Measurements from ENCODE around the gene KRTAP10-12. TPM values are rescaled to one million over a fixed set of nuclear protein-coding genes. Genes with fewer than 3 reads are reported as not detected.

Gene KRTAP10-12
- total and polyA plus RNA-seq, 2 of the 13 experiments (the other 11 are each of a cell fraction or from before 2014, with no cell fraction given) = not detected

DNA sequence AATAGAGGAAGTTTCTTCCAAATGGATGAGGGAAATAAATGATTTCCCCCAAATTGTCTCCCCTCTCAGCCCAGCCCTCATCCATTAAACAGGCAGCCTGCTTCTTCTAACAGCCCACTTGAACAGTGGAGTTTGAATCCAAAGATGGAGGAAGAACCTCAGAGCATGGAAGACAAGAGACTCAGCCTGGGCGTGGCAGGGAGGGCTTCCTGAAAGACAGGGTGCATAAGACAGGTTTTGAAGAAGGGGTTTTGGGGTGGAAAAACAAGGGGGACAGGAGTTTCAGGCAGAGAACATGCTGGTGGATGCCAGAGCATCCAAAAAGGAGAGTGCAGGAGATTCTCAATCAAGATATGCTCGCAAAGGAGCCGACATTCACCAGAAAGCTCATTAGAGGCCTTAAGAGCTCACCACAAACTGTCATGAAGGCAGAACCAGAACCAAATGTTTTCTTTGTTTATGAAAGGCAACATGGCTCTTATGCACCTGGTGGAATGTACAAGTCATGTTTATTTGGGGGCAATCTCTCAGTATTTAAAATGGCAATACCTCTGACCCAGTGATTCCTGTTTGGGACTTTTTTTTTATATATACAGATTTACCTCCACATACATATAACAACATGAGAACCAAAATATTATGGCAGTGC is 40.9 kb downstream of the KRTAP10-12 start (continued):
- TF ChIP-seq BCLAF1 (IDR thresholded peaks at IDR 0.05) = no peak
- TF ChIP-seq MLLT10 (CRISPR knock-in tag; IDR thresholded peaks at IDR 0.05) = no peak
- no peak for TF ChIP-seq ZNF556 (CRISPR knock-in tag; IDR thresholded peaks at IDR 0.05; ENCODE audit: borderline replicate concordance)
- TF ChIP-seq ZNF20 (CRISPR knock-in tag; IDR thresholded peaks at IDR 0.05) = no peak
- no peak for TF ChIP-seq GATAD1 (CRISPR knock-in tag; IDR thresholded peaks at IDR 0.05)
- TF ChIP-seq NR2F2 (IDR thresholded peaks at IDR 0.05; ENCODE audit: borderline replicate concordance, low read depth) = no peak
- TF ChIP-seq ZNF407 (CRISPR knock-in tag; IDR thresholded peaks at IDR 0.05; ENCODE audit: not compliant biosample characterization) = no peak
- TF ChIP-seq, protein P1, sequence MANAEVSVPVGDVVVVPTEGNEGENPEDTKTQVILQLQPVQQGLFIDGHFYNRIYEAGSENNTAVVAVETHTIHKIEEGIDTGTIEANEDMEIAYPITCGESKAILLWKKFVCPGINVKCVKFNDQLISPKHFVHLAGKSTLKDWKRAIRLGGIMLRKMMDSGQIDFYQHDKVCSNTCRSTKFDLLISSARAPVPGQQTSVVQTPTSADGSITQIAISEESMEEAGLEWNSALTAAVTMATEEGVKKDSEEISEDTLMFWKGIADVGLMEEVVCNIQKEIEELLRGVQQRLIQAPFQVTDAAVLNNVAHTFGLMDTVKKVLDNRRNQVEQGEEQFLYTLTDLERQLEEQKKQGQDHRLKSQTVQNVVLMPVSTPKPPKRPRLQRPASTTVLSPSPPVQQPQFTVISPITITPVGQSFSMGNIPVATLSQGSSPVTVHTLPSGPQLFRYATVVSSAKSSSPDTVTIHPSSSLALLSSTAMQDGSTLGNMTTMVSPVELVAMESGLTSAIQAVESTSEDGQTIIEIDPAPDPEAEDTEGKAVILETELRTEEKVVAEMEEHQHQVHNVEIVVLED (CRISPR knock-in tag; IDR thresholded peaks at IDR 0.05; ENCODE audit: borderline replicate concordance) = no peak
- TF ChIP-seq REST (IDR thresholded peaks at IDR 0.05; ENCODE audit: borderline replicate concordance in 1 of 2, low read depth in 1 of 2, low read length in 2 of 2) = no peak
- no peak for TF ChIP-seq ZNF615 (CRISPR knock-in tag; IDR thresholded peaks at IDR 0.05; ENCODE audit: borderline replicate concordance)
